Tibial nerve (tissue), 4 donors: ENCODE measurements around the gene ZMYM4.

Experiments used
- CTCF ChIP-seq, 5 experiments: fragments of 200-600 bp in 3 of 5; fragments of 450-650 bp in 2 of 5; sonication (generic) in 3 of 5; IDR thresholded peaks; one replicate each; pipeline ENCODE4 v1.5.1; 2016 to 2019; ENCODE audit warnings: antibody characterized with exemption in 5 of 5, mild to moderate bottlenecking in 3 of 5, moderate library complexity in 2 of 5
- EP300 ChIP-seq, 2 donors: sonication (generic); formaldehyde crosslinking; IDR thresholded peaks; one replicate each; pipeline ENCODE4 v1.6.1; 2017; ENCODE audit warnings: antibody characterized with exemption in 2 of 2, mild to moderate bottlenecking in 1 of 2
- POLR2A ChIP-seq, 2 donors: fragments of 450-650 bp; IDR thresholded peaks; one replicate each; pipeline ENCODE4 v1.6.1; 2017; ENCODE audit warnings: antibody characterized with exemption in 2 of 2, mild to moderate bottlenecking in 2 of 2, moderate library complexity in 2 of 2

DNA sequence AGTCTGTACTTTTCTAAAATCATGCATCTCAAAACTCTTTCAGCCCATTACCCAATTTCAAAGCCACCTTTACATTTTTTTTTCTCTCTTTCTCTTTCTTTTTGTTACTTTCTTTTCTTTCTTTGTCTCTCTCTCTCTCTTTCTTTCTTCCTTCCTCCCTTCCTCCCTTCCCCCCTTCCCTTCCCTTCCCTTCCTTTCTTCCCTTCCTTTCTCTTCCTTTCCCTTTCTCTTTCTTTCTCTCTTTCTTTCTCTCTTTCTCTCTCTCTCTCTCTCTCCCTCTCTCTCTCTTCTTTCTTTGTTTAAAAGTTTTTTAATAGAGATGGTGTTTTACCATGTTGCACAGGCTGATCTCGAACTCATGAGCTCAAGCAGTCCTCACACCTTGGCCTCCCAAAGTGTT is 11.5 kb downstream of the ZMYM4 start:
- TF ChIP-seq CTCF (IDR thresholded peaks at IDR 0.05): no peak
- no peak for TF ChIP-seq POLR2A (IDR thresholded peaks at IDR 0.05)
- TF ChIP-seq EP300 (IDR thresholded peaks at IDR 0.05): no peak
